Lower leg skin (tissue), 3 donors: ENCODE data around the gene NCKAP5.

Experiments used
- CTCF ChIP-seq, 3 donors: fragments of 450-650 bp; IDR thresholded peaks; one replicate each; pipeline ENCODE4 v1.5.1; 2016; ENCODE audit warnings: antibody characterized with exemption in 3 of 3, mild to moderate bottlenecking in 3 of 3, moderate library complexity in 2 of 3
- POLR2A ChIP-seq, 2 donors: fragments of 450-650 bp; IDR thresholded peaks; one replicate each; pipeline ENCODE4 v1.6.1; 2016 to 2017; ENCODE audit warnings: antibody characterized with exemption in 2 of 2, mild to moderate bottlenecking in 1 of 2, moderate library complexity in 1 of 2

GRCh38 chr2:133338224-133338623 is 230.0 kb downstream of the NCKAP5 start:
- no peak for TF ChIP-seq CTCF (IDR thresholded peaks at IDR 0.05)
- no peak for TF ChIP-seq POLR2A (IDR thresholded peaks at IDR 0.05)
